Tibial nerve (tissue), 4 donors: ENCODE measurements around the gene SCG5. TPM values are rescaled to one million over a fixed set of nuclear protein-coding genes. Genes with fewer than 3 reads are reported as not detected.

Experiments
- DNase-seq, 2 donors: peaks; one replicate each; pipeline ENCODE4 v3.0.0-alpha.2; 2019; ENCODE audit warnings: low spot score in 2 of 2
- H3K27ac ChIP-seq, 4 donors: fragments of 200-600 bp; sonication (generic) in 3 of 4; one replicate each; pipeline ENCODE4 v1.5.1; 2017 to 2019; ENCODE audit warnings: mild to moderate bottlenecking in 1 of 4
- H3K27me3 ChIP-seq, 2 donors: fragments of 200-600 bp; sonication (generic) in 1 of 2; one replicate each; pipeline versions ENCODE4 v1.5.1 to v1.6.0; 2017 to 2019
- H3K36me3 ChIP-seq, 3 donors: fragments of 200-600 bp; sonication (generic); one replicate each; pipeline ENCODE4 v1.5.1; 2018 to 2019
- H3K4me1 ChIP-seq, 4 donors: fragments of 200-600 bp; sonication (generic) in 3 of 4; one replicate each; pipeline ENCODE4 v1.5.1; 2017 to 2019
- H3K4me3 ChIP-seq, 4 donors: fragments of 200-600 bp; sonication (generic) in 3 of 4; one replicate each; pipeline ENCODE4 v1.5.1; 2017 to 2019; ENCODE audit warnings: mild to moderate bottlenecking in 1 of 4, moderate library complexity in 1 of 4
- H3K9me3 ChIP-seq, 4 donors: fragments of 200-600 bp; sonication (generic) in 3 of 4; one replicate each; pipeline ENCODE4 v1.5.1; 2017 to 2019
- CTCF ChIP-seq, 5 experiments: fragments of 200-600 bp in 3 of 5; fragments of 450-650 bp in 2 of 5; sonication (generic) in 3 of 5; IDR thresholded peaks; one replicate each; pipeline ENCODE4 v1.5.1; 2016 to 2019; ENCODE audit warnings: antibody characterized with exemption in 5 of 5, mild to moderate bottlenecking in 3 of 5, moderate library complexity in 2 of 5
- EP300 ChIP-seq, 2 donors: sonication (generic); formaldehyde crosslinking; IDR thresholded peaks; one replicate each; pipeline ENCODE4 v1.6.1; 2017; ENCODE audit warnings: antibody characterized with exemption in 2 of 2, mild to moderate bottlenecking in 1 of 2
- POLR2A ChIP-seq, 2 donors: fragments of 450-650 bp; IDR thresholded peaks; one replicate each; pipeline ENCODE4 v1.6.1; 2017; ENCODE audit warnings: antibody characterized with exemption in 2 of 2, mild to moderate bottlenecking in 2 of 2, moderate library complexity in 2 of 2
- WGBS, 2 donors: methylation state at CpG; one replicate each; pipeline ENCODE4 v1.1.5; 2018; 5-methylcytosine and 5-hydroxymethylcytosine counted together
- total RNA-seq, 4 donors: library from RNA; depleted of rRNA; stranded (reverse); fragments of >200 nt; gene quantifications; one replicate each; pipeline ENCODE4 v1.1.0, GENCODE V29; 2016

SCG5 gene
- total RNA-seq, 4 donors from 2014 or later = 0.44 to 0.90 TPM; not detected in 2

DNA sequence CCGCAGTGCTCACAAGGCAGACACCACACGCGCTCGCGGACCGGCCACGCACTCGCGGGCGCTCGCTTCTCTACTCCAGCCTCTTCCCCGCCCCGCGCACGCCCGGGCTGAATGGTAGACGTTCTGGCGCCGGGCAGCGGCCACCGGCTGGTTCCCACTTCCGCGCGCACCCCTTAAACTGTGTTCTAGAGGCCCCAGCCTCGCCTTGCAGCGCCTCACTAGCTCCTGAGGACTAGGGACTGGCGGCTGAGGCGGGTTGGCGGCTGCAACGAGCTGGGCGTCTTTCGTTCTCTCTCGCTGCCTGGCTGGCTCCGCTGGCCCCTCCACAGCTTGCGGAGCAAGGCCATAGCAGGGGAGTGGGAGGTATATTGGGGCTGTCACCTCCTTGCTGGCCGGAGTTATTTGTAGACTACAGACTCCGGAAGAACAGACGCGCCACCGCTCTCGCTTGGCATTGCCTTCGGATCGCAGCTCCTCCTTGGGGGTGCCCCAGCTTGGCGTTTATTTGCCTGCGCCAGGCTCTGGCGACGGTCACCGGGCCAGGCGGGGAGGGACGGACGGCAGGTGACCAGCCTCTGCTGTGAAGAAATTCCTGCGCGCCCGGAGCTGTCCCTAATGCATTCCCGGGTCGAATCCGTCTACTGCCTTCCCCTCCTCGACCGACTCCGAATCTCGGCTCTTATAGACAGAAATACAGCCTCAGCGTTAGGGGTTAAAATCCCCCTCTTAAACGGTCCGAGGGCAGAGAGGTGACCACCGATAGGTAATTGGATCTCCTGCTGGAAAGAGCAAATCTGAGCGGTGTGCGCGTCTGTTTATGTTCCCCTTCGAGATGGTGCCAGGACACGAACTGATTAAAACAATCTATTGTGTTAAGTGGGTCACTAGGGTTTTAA, 77.6 kb downstream of the SCG5 start:
- Histone ChIP-seq H3K4me1 (peaks cover 0 to 27% (median 18%) of the 10 kb centered on the region in 4 donors), H3K27ac (no peak overlapping the region), H3K36me3 (no peaks in the 10 kb centered on the region), H3K9me3 (no peaks in the 10 kb centered on the region), H3K27me3 (peaks cover 0 to 64% of the 10 kb centered on the region in 2 donors), H3K4me3 (peak overlapping the region; percentile 3 to 36 (median 26))
- TF ChIP-seq EP300 (IDR thresholded peaks at IDR 0.05) = no peak
- no peak for TF ChIP-seq CTCF (IDR thresholded peaks at IDR 0.05)
- no peak for TF ChIP-seq POLR2A (IDR thresholded peaks at IDR 0.05)
- 4 to 5% methylated on average over 18 to 56 of the region's 70 CpGs for WGBS, 2 donors
- DNase-seq = no peak

DNA sequence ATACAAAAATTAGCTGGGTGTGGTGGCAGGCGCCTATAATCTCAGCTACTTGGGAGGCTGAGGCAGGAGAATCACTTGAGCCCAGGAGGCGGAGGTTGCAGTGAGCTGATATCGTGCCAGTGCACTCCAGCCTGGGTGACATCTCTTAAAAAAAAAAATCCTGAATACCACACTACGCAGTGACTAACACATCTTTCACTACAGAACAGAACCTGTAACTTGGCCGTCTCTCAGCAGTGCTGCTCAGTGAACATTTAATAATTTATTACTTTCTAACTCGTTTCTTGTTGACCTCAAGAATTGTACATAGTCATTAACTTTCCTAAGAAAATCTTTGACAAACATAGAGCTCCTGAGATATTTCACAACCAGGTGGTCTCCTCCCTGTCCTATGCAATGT, 80.1 kb downstream of the SCG5 start:
- TF ChIP-seq CTCF (IDR thresholded peaks at IDR 0.05) = no peak
- TF ChIP-seq POLR2A (IDR thresholded peaks at IDR 0.05) = no peak
- Histone ChIP-seq H3K4me3 (no peak overlapping the region), H3K4me1 (peaks cover 0 to 27% (median 18%) of the 10 kb centered on the region in 4 donors), H3K36me3 (no peaks in the 10 kb centered on the region), H3K9me3 (peaks cover 0 to 5% (median 0%) of the 10 kb centered on the region in 4 donors), H3K27ac (no peak overlapping the region), H3K27me3 (peaks cover 0 to 38% of the 10 kb centered on the region in 2 donors)
- DNase-seq = no peak
- 84 to 89% methylated on average over 6 of the region's 6 CpGs for WGBS, 2 donors

DNA sequence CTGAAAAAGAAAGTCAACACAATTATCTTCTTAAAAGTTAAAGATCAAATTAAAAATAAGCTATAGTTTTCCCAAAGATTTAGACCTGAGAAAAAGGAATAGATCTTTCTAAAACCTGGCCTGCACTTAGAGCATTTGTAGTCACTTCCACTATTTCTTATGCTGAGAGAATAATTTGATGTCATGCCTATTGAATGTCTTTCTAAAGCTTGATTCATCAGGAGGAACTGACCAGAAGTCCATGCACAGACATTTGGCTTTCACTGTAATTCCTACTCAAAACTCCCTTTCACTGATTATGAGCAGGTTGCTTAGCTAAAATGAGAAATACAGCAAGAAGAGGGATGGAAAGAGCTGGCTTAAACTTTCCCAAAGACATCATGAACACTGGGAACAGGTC, 80.6 kb downstream of the SCG5 start:
- H3K4me1 ChIP-seq = peaks cover 0 to 23% (median 18%) of the 10 kb centered on the region in 4 donors
- H3K4me3 ChIP-seq = no peak overlapping the region
- H3K9me3 ChIP-seq = peaks cover 0 to 5% (median 0%) of the 10 kb centered on the region in 4 donors
- TF ChIP-seq EP300 (IDR thresholded peaks at IDR 0.05) = no peak
- no peak for TF ChIP-seq CTCF (IDR thresholded peaks at IDR 0.05)
- TF ChIP-seq POLR2A (IDR thresholded peaks at IDR 0.05) = no peak
- no peak overlapping the region for H3K27ac ChIP-seq
- H3K36me3 ChIP-seq = no peaks in the 10 kb centered on the region
- DNase-seq = no peak
- peaks cover 0 to 33% of the 10 kb centered on the region in 2 donors for H3K27me3 ChIP-seq

DNA sequence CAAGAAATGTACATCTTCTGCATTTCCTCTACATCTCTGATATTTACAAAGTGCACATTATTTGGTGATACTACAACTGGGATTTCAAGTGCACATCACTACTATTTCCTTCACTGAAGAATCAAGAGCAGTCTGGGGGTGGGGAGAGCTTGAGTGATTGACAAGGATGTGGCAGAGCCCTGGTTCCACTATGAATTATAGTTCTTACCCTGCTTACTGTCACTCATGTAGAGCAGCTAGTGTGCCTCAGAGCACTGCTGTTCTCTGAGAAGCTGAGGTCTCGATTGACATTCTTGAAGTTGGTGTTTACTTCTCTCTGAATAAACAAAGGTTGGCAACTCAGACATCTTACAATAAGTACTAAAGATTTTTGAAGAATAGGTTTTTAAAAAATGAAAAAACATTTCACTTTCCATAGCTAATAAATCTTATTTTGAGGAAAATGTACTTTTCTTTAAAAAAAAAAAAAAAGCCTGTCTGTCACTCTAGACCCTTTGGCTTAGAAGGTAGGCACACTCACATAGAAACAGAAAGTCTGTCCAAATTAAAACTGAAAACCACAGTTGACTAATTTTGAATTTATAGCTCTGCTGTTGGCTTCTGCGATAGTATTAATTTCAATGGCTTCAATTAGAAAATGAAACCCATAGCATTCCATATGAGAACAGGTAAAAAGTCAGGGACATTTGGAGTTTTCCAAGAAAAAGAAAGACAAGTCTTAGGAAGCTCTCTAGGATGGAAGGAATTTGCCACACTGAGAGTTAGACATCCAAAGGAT, 81.8 kb downstream of the SCG5 start:
- Histone ChIP-seq H3K36me3 (no peaks in the 10 kb centered on the region), H3K27ac (no peak overlapping the region), H3K9me3 (peaks cover 0 to 5% (median 1%) of the 10 kb centered on the region in 4 donors), H3K4me3 (no peak overlapping the region), H3K4me1 (peaks cover 0 to 11% (median 9%) of the 10 kb centered on the region in 4 donors), H3K27me3 (peaks cover 0 to 21% of the 10 kb centered on the region in 2 donors)
- no peak for TF ChIP-seq POLR2A (IDR thresholded peaks at IDR 0.05)
- no peak for TF ChIP-seq CTCF (IDR thresholded peaks at IDR 0.05)
- no peak for TF ChIP-seq EP300 (IDR thresholded peaks at IDR 0.05)
- WGBS, 2 donors = 70 to 83% methylated on average over 2 of the region's 2 CpGs
- DNase-seq = no peak
